ENCODE data around the gene OR6C2.
"Not testable (repeated sequence)": the region's sequence is repeated elsewhere in the genome, so short reads cannot be mapped to it uniquely, and the experiment has no call there.

Gene OR6C2

DNA sequence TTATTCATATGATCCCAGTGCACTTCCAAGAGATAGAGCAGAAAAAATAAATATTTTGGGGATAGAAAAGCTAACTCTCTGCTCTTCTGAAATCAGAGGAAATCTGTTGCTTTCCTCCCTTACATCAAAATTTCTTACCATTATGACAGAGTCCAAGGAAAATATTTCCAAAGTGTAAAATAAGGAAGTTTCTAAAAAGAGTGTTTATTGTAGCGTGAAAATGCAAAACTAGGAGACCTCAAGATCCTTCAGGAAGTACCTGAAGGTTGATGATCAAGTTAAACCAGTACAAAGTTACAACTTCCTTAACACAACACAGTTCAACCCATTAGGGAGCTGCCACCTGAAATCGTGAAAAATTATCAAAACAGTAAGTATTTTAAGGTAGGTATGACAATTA, at the start of gene OR6C2:
Gene OR6C2 (plus strand): TSS at position 301 of the 400 bp plus-strand sequence. CDS start 8,138 bp downstream, outside the sequence.
- no peak for DNase-seq (ENCODE audit: low read depth)

DNA sequence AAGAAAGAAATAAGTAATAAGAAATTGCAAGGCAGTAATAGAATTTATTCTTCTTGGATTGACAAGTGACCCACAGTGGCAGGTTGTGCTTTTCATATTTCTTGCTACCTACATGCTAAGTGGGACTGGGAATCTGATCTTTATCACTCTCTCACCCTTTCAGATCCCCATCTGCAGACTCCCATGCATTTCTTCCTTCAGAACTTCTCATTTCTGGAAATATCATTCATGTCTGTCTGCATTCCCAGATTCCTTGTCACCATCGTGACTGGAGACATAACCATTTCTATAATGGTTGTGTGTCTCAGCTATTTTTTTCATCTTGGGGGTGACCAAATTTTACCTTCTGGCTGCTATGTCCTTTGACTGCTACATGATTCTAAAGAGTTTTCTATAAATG, 47.5 kb upstream of the OR6C2 start:
- DNase-seq (ENCODE audit: low read depth): no peak

DNA sequence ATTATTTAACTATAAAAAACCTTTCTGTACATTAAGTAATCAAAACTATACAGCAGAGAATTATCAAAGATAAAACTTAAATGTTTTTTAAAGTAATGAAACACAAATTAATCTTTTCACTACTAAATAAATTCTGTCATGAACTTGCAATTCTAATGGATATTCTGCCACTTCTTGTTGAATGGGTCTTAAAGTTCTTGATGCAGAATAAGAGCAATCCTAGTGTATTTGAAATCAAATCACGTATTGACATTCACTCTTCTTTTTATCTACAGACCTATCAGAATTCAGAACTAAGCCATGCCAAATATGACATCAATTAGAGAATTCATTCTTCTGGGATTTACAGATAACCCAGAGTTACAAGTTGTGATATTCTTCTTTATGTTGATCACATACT, 43.6 kb upstream of the OR6C2 start, which contains the start of gene OR6C65:
Gene OR6C65 (plus strand): TSS at position 301 of the 400 bp plus-strand sequence. CDS start 0 bp downstream, at position 301.
- DNase-seq (ENCODE audit: low read depth): no peak

DNA sequence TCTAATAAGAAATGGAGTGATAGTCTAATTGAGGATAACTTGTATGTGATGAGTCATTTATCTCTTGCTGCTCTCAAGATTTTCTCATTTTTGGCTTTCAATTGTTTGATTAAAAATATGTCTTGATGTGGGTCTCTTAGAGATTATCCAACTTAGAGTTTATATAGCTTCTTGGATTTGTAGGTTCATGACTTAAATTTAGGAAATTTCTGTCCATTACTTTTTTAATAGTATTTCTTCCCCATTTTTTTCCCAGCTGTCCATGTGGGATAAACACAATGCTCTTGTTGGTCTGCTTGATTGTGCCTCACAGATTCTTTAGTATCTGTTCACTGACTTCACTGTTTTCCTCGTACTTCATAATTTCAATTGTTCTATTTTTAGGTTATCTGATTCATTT, 36.0 kb upstream of the OR6C2 start:
- DNase-seq (ENCODE audit: low read depth): no peak

- DNase-seq (ENCODE audit: low read depth): not testable (repeated sequence)
Measured at GRCh38 chr12:55409133-55409532, 34.7 kb upstream of the OR6C2 start.

GRCh38 chr12:55412138-55412537, 31.7 kb upstream of the OR6C2 start:
- not testable (repeated sequence) for DNase-seq (ENCODE audit: low read depth)

DNA sequence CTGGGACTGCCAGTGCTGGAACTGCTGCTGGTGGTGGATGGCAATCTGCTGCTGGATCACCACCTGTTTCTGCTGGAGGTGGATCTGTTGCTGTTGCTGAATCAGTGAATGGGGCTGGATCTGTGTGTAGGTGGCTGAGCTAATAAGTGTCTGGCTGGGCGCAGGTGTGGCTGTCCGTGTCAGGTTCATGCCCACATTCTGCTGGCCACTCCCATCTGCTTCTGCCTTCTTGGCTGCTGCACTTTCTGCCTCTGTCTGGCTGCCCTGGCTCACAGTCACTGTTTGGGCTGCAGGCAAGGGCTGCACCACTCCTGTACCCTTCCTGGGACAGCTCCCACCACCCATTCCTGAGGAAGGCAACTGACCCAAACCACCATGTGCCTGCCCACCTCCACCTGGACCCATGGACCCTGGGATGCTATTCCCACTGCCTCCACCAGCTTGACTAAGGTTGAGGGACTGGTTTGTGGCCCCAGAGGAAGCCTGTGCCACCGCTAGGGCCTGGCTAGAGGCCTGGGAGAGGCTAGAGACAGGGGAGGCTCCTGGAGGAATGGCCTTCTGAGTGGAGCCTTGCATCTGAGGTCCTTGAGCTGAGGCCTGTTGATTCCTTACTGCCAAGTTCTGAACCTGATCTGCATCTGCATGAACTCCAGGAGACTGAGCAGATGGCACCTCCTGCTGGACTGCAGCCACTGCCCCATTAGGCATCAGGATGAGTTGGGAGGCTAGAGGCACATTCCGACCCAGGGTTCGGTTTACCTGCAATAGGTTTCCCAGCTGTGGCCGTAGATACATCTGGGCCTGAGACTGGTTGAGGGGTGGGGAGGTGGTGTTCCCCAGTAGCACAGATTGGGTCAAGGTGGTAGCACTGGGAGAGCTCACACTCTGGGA, 30.1 kb upstream of the OR6C2 start:
- not testable (repeated sequence) for DNase-seq (ENCODE audit: low read depth)

- DNase-seq (ENCODE audit: low read depth): not testable (repeated sequence)
Measured at GRCh38 chr12:55414396-55414823, 29.5 kb upstream of the OR6C2 start.

DNA sequence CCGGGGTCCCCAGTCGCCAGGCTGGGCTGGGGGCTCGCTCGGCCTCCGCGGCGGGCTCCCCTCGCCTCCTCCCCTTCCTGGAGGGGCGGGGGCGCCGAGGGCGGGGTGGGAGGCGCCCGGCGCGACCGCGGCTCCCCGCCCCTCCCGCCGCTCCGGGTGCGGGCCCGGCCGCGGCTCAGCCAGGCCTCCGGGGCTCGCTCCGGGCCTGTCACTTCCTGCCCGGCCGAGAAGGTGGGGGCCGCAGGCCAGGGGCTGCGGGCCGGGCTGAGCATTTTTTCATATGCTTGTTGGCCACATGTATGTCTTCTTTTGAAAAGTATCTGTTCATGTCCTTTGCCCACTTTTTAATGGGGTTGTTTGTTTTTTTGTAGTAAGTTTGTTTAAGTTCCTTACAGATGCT, 29.0 kb upstream of the OR6C2 start:
- DNase-seq (ENCODE audit: low read depth): not testable (repeated sequence)

DNA sequence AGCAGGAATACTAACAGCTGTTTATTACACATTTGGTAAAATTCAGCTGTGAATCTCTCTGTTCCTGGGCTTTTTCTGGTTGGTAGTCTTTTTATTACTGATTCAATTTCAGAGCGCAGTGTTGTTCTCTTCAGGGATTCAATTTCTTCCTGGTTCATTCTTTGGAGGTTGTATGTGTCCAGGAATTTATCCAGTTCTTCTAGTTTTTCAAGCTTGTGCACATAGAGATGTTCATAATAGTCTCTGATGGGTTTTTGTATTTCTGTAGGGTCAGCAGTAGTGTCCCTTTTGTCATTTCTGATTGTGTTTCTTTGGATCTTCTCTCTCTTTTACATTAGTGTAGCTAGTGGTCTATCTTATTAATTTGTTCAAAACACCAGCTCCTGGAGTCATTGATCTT, 26.9 kb upstream of the OR6C2 start:
- DNase-seq (ENCODE audit: low read depth): no peak

DNA sequence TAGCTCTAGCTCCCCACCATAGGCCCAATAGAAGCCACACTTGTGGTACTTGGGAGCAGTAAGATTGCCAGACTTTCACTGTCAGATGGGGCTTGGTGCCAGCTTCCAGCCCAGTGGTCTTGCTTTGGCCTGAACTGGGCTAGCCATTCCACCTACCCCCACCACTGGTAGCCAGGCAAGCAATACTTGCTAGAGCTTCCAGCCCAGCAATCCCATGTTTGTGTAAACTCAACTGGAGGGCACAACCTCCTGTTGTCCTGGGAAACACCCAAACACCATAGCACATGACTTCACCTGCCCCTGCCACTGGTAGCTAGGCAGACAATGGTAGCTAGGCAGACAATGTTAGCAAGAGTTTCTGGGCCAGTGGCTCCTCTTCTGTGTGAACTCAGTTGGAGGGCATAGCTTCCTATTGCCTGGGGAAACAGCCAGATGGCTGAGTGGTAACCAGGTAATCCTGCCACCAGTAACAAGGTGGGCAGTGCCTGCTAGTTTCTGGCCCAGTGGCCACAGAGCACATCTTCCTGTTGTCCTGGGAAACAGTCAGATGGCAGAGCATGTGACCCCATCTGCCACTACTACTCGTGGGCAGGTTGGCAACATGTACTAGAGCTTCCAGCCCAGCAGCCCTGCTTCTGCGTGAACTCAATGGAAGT, 23.4 kb upstream of the OR6C2 start:
- DNase-seq (ENCODE audit: low read depth): no peak

DNA sequence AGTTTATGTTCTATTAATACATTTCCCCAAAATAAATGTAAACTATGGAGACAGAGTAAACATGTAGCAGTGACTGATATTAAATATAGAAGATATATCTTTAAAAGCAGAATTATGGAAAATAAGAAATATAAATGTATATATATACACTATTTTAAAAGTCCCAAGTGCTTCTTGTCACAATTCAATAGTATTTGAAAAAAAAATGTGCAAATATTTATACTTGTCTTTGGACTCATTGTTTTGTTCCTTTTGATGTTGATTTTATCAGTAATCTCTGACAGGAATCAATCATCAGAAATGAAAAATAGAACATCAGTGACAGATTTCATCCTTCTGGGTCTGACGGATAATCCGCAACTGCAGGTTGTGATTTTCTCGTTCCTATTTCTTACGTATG, 17.9 kb upstream of the OR6C2 start, which contains the start of gene OR6C76:
Gene OR6C76 (plus strand): TSS at position 301 of the 400 bp plus-strand sequence. CDS start 0 bp downstream, at position 301.
- DNase-seq (ENCODE audit: low read depth): no peak

DNA sequence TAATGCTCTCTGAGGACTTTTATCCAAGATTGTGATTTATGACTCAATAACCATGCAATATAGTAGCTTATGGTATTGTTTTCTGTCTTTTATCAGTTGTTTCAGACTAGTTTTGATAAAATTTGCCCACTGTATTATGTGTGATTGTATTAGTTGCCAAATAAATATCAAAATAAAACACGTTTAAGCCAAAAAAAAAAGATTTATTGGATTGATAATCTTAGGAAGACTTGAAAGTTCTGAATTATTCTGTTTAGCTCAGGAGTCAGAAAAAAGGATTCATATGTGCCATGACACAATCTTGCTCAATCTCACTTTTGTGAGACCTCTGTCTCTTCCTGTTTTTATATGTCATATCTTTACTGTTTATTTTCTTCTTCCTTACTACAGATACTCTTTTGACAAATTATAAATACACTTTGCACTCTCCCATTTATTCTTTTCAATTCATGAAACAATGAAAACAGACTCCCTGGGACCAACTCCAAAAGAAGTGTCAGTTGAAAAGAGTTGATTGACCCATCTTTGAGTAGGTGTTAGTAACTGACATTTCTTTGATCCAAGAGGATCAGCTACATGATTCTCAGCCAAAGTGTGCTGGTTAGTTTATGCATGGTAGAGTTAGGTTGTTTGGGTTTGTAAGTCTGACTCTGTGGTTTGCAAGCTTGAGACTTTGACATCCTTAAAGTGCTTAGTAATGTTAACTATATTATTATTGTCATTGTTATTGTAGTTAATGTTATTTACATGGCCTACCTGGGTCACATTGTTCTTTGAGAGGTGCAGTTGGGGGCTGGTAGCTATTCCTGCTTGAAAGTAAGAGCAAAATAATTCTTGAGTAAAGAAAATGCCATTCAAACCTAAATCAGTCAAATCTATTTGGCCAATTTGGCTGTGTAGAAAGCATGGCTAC, 15.3 kb upstream of the OR6C2 start:
- DNase-seq (ENCODE audit: low read depth): no peak

DNA sequence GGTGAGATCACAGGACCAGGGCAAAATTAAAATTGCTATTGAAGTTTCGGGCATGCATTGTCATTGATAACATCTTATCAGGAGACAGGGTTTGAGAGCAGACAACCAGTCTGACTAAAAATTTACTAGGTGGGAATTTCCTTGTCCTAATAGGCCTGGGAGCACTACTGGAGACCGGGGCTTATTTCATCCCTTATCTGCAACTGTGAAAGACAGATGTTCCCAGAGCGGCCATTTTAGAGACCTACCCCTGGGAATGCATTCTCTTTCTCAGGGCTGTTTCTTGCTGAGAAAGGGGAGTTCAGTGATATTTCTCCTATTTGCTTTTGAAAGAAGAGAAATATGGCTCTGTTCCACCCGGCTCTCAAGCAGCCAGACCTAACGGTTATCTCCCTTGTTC, 2.6 kb upstream of the OR6C2 start:
- DNase-seq (ENCODE audit: low read depth): not testable (repeated sequence)

DNA sequence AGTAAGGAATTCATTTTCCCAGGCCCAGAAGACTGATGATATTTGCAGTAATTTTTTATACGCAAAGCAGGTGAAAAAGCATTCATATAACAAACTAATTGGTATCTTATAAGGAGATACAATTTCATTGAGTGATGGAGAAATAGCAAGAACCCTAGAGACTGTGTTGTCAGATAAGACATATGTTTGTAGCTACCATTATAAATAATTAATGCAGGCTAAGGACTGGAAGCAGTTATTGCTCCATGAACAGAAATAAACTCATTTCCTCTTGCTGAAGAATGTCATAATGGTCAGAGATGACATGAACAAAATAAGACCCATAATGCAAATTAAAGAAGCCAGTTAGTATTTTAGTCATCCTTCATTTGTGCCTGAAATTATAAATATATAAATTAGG, 1.5 kb downstream of the OR6C2 start:
- no peak for DNase-seq (ENCODE audit: low read depth)

DNA sequence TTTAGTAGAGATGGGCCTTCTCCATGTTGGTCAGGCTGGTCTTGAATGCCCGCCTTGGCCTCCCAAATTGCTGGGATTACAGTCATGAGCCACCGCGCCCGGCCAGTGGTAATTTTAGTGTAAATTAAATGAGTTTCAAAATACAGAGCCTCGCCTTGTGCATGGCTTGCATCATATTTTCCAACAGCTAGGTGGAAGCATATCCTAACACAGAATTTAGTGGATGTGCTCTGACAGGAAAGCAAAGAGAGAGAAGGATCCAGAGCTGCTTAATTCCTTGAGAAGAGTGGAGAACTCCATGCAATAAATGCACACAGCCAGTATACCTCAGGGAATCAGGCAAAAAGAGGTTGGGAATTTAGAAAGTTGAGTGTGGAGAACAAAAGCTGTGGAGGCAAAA, 2.5 kb downstream of the OR6C2 start:
- no peak for DNase-seq (ENCODE audit: low read depth)

GRCh38 chr12:55448825-55449224, 4.9 kb downstream of the OR6C2 start:
- DNase-seq (ENCODE audit: low read depth): no peak

DNA sequence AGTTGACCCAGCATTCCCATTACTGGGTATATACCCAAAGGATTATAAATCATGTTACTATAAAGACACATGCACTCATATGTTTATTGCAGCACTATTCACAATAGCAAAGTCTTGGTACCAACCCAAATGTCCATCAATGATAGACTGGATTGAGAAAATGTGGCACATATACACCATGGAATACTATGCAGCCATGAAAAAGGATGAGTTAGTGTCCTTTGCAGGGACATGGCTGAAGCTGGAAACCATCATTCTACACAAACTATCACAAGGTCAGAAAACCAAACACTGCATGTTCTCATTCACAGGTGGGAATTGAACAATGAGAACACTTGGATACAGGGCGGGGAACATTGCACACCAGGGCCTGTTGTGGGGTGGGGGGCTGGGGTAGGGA, 21.1 kb downstream of the OR6C2 start:
- DNase-seq (ENCODE audit: low read depth): not testable (repeated sequence)

GRCh38 chr12:55467836-55468235, 24.0 kb downstream of the OR6C2 start:
- no peak for DNase-seq (ENCODE audit: low read depth)

- no peak for DNase-seq (ENCODE audit: low read depth)
Measured at GRCh38 chr12:55469291-55469690, 25.4 kb downstream of the OR6C2 start.

DNA sequence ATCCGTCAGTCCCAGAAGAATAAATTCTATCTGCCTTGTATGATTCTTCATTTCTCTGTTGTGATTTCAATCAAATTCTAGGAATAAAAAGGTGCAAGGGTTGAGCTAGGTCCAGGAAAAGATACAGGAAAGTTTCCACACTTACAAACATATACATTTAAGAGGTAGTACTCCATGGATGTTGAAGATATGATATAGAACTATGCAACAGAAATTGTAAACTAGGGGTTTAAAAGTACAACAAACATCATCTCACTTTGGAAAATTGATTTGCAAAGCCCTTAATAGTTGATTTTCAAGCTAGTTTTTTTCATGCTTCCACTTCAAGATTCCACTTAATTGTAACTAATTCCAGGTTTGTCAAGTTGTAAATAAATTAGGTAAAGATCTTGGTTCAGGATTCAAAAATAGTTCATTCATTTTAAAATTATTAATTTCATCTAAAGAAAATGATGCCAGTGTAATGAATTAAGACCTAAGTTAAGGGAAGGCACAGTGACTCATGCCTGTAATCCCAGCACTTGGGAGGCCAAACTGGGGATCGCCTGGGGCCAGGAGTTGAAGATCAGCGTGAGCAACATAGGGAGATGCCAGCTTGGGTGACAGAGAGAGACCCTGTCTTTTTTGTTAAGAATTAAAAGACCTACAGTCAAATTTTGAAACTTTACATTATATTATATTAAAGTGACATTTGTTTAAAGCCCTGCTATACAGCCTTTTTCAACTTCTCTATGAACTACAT, 26.4 kb downstream of the OR6C2 start, which contains the start of gene OR6C70:
Gene OR6C70 (minus strand): TSS at position 51 of the 742 bp plus-strand sequence. CDS start 0 bp downstream, at position 51.
- DNase-seq (ENCODE audit: low read depth): no peak
